GM12801 (cell line): Measurements from ENCODE around the gene CENPP.

Experiments used
- CTCF ChIP-seq: IDR thresholded peaks from one replicate; pipeline ENCODE4 v1.5.1; 2011; ENCODE audit warnings: control low read depth; ENCODE audit not compliant: insufficient read length; ENCODE audit errors: extremely low read depth

Gene CENPP

GRCh38 chr9:92324431-92324830 is 1.3 kb upstream of the CENPP start:
- TF ChIP-seq CTCF = no peak

GRCh38 chr9:92324889-92325268 is 874 bp upstream of the CENPP start:
- no peak for TF ChIP-seq CTCF

GRCh38 chr9:92325991-92326500 is 293 bp downstream of the CENPP start:
- TF ChIP-seq CTCF = no peak

- TF ChIP-seq CTCF = no peak
Observed at GRCh38 chr9:92327283-92327850, 1.6 kb downstream of the CENPP start.

GRCh38 chr9:92328225-92328624 is 2.5 kb downstream of the CENPP start:
- TF ChIP-seq CTCF = no peak

GRCh38 chr9:92332577-92333281 is 7.0 kb downstream of the CENPP start:
- TF ChIP-seq CTCF = no peak

GRCh38 chr9:92333282-92333634 is 7.5 kb downstream of the CENPP start:
- no peak for TF ChIP-seq CTCF

- no peak for TF ChIP-seq CTCF
Observed at GRCh38 chr9:92341578-92341977, 15.8 kb downstream of the CENPP start.
